ENCODE data around the gene SNRPA.

DNA sequence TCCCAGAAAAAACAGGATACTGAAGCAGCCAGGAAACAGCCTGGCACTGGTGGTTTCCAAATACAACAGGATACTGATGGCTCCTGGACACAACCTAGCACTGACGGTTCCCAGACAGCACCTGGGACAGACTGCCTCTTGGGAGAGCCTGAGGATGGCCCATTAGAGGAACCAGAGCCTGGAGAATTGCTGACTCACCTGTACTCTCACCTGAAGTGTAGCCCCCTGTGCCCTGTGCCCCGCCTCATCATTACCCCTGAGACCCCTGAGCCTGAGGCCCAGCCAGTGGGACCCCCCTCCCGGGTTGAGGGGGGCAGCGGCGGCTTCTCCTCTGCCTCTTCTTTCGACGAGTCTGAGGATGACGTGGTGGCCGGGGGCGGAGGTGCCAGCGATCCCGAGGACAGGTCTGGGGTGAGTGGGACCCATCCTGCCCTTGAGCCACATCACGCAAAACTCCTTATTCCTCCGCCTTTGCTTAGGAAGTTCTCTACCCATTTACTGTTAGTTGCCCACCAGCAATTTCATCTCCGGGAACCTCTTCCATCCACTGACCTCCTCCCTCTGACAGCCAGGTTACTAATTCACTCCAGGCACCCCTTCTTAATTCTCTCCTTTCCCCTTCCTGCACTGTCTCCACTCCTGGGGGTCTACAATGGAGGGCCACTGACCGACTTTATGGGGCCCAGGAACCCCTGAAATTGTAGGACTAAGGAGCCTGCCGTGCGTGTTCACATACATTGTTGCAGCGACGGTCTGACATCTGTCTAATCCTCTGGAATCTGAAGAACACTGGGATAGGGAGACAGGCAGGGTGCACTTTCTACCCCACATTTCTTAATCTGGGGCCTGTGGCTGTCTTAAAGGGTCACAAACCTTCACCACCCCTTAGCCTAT, 32.9 kb upstream of the SNRPA start:
- TF ChIP-seq CTCF (IDR thresholded peaks at IDR 0.05) (no peak), EP300 (IDR thresholded peaks at IDR 0.05) (no peak)

All from ovary (tissue), 3 donors.